ENCODE data around the gene PDZD4.

PDZD4 gene

DNA sequence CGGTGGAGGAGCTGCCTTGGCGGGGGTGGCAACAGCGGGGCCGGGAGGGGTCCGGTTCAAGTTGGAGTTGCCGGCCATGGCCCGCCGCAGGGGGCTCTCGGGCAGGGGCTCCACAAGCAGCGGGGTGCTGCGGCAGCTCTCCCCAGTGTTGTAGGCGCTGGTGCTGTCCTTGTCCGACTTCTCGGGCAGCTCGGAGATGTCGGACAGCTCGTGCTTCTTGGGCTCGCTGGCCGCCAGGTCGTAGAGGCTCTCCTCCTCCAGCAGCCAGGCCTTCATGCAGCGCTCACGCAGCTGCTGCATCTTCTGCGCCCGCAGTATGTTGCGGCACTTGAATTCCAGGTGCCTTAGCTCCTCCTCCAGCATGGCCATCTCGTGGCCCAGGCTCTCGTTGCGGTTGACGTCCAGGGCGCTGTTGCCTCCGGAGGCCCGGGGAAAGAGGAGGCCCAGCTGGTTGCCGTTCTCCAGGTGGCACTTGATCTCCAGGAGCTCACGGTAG, 26.2 kb downstream of the PDZD4 start:
- no peak for DNase-seq

DNA sequence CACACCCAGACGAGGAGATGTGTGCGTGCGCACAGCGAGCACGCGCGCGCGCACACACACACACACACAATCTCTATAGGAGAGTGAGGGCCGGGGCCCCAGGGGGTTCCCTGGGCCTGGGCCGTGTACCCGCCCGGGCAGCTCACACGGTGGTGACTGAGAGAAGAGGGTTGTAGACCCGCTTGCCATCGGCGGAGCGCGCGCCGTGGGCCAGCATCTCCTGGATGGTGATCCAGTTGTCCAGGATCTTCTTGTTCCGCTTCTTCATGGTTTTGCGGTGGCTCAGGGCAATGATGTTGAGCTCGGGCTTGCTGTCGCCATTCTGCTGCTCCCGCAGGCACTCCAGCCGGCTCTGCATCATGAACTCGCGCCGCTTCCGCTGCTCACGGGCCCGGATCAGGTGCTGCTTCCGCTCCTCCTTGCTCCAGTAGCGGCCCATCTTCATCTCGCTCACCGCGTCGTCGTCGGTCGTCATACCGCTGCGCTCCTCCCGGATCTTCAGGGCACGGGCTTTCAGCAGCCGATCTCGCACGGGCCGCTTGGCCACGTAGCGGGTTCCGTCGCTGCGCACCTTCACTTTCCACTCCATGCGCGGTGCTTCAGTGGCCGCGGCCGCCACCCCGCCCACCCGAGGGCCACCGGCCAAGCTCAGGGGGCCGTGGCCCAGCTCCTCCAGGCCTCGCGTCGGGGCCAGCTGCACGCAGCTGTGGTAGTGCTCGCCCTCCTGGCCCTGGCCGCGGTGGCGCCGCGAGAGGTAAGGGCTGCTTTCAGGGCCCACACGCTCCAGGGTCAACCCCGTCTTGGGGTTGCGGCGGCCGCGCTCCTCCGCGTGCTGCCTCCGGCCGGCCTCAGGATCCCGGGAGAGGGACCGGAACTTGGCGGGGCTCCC, 26.9 kb downstream of the PDZD4 start:
- DNase-seq: no peak

DNA sequence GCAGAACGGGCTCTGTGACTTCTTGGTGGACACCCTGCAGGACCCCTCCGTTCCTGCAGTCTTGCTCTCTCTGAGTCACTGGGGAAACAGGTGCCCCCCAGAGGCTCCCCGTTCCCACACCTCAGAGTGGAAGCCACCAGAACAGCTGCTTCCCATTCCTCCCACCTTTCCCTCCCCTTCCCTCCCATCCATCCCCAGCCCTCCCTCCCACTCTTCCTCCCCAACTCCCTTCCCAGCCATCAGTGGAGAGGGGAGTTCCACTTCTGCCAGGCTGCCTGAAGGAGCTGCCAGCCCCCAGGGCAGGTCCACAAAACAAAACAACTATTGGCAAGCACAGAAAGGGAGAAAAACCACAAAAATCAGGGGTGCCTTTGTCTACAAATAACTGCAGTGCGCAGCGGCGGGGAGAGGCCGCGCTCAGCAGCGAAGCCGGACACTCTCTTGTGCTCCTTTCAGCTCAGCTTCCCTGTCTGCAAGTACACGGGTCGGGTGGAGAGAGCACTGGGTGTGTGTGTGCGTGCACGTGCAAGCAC, 27.8 kb downstream of the PDZD4 start:
- no peak for DNase-seq

DNA sequence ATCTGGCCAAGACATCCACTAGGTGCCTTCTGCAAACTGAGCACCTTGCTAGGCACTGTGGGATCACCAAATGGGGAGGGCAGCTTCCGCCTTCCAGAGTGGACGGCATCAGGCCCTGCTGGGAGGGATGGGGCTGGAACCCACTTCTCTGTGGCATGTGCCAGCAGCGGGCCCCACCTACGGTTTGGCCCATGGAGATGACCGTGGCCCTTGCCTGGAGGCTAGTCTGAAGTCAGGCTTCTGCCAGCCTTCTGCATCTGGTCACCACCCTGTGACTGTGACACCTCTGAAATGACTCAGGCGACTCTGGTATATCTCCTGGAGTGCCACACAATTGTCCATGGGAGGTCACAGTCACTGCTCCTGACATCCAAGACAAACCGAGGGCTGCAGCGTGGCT, 28.7 kb downstream of the PDZD4 start:
- no peak for DNase-seq

- DNase-seq: no peak
These were observed 29.6 kb downstream of the PDZD4 start for GRCh38 chrX:153800746-153801145.

GRCh38 chrX:153800177-153800722, 30.1 kb downstream of the PDZD4 start:
- no peak for DNase-seq

DNA sequence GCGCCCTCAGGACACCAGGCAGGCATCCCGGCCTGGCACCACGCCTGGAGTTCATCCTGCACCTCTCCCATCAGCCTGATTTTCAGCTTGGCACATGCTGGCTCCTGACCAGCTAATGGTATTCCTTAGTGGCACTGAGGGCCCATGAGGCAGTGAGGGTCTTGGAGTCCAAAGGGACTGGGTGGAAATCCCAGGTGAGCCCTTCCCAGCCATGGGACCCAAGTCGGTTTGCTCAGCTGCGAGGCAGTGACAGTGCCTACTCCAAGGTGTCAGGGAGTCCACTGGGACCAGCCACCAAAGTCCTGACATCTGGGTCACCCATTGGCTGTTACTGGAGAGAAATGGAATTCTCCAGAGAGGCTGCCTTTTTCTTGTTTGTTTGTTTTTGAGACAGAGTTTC, 31.0 kb downstream of the PDZD4 start:
- DNase-seq: no peak

DNA sequence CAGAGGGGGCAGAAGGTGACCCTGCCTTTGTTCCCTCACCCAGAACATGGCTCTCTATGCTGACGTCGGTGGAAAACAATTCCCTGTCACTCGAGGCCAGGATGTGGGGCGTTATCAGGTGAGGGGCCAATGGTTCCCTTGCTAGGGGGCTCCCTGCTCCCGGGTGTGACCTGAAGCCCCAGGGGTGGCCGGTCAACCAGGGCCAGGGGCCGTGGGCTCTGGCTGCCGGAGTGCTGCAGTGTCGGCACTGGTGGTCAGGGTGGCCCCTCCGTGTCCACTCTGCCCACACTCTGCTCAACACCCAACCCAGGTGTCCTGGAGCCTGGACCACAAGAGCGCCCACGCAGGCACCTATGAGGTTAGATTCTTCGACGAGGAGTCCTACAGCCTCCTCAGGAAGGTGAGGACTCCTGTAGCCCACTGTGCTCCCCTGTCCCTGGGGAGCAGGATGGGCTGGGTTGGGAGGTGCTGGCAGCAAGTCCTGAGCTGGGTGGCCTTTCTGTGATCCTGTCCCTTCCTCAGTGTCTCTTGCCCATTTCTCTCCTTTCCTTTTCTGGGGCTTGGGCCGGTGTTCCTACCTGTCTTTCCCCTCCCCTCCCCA, 32.8 kb downstream of the PDZD4 start:
- DNase-seq: no peak

DNA sequence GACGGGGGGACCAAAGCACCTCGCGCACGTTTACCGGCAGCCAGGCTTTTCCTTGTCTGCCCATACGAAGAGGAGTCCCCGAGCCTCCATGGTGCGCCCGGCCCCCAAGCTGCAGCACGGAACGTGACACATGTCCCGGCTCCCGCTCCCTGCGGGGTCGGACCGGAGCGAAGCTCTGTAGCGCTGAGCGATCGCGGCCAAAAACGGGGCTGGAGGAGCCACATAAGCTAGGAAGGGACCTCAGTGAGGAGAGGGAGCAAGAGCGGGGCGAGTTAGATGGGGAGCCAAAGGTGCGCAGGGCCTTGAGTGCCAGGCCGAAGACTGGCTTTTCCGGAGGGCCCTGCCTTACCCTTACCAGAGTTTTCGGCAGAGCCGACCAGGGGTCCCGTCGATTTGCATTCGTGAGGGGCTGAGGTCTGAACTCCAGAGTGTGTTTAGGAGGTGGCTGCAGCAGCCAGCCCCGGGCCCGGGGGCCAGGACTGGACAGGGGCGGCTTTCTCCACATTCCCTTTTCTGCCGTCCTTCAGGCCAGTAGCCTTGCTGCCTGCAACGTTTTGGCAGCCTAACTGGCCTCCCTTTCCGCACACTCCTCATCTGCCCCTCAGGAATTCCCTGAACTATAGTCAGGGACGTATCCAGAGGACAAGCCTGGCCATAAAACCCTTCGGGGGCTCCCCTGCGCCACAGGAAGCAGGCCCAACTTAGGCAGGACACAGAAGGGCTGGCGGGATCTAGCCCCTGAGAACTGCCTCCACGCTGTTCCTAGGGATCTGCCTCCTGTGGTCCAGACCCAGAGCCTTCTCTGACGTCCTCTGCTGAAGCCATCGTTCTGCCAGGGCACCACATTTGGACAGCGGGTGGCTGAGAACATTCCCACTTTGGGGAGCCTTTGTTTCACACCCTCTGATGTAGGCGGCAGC, 35.2 kb downstream of the PDZD4 start:
- no peak for DNase-seq

DNA sequence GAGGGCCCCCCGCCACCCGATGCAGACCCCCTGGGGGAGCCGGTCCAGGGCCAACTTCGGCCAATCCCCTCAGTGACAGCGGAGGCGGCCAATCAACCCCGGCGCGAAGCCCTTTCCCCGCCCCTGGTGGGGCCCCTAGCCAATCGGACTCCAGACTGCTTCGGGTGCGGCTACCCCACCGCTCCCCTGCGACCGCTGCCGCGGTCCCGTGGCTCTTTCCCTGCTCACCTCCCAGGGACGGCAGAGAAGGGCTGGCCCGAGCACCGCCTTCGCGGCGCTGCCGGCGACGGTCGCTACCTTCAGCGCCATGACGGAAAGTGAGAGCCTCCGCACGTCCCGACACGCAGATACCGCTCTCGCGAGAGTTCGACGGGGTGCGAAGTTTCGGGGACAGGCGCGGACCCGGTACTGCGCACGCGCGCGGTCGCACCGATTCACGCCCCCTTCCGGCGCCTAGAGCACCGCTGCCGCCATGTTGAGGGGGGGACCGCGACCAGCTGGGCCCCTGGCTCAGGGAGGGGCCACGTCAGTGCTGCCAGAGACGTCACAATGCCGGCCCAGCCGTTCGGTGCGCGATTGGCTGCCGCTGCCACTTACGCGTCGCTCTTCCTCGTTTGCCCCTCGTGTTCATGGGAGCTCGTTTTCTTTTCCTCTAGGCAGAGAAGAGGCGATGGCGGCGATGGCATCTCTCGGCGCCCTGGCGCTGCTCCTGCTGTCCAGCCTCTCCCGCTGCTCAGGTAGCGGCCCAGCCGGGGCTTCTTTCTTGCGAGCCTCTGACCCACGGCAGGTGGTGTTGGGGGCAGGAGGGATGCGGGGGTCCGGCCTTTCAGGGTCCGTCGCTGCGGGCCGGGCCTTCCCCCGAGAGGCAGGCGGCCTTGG, 36.1 kb downstream of the PDZD4 start, which contains the start of the genes IDH3G and SSR4:
IDH3G (minus strand) TSS at position 358 of the 879 bp plus-strand sequence; CDS start at position 309, 49 bp downstream.
SSR4 (plus strand) TSS at position 651 of the 879 bp plus-strand sequence; CDS start at position 671, 20 bp downstream.
- DNase-seq: peak; percentile 85

- DNase-seq: no peak
These were observed 37.1 kb downstream of the PDZD4 start for GRCh38 chrX:153793291-153793690.

DNA sequence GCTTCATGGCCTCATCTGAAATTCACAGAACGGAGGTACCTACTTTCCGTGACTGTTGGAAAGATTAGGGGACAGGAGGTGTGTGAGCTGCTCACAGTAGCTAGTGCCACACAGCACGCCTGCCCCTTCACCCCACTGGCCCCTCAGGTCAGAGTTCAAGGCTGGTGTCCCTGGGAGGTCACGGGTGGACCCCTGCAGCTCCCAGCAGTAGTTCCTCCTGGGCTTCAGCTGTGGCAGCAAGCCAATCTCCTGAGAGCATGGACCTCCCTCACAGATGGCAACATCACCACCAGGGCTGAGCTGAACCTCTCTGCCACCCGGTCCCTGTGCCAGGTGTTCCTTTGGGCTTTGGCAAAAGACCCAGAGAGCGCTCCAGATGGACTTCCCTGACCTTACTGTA, 38.0 kb downstream of the PDZD4 start:
- no peak for DNase-seq

DNA sequence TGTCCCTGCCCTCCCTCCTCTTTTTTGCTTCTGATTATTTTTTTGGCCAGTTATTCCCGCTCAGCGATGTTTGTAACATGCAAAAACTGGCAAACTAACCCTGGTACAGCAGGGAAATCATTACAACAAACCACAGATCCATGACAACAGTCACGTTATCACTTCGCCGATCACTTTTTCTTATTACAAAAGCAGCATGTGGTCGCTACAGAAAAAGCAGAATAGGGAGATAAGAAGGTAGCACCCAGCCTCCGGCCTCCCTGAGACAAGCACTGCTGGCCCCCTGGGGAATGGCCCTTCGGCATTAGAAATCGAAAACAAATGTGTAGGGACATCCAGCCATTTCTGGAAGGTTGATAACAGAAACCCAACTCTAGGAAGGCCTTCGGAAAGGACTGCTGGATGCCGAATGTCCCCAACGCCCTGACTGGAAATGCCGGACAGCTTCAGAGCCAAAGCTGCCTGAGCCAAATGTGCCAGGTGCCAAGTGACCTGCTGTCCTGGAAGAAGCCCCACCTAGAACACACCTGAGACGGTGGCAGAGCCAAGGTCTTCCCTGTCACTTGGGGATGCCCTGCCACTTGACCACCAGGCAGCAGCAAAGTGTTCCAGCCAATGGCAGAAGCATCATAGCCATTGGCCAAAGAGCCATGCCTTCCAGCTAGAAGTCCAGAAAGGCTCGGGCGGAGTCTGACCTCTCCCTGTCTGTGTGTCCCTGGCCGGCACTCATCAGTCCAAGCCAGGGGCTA, 39.1 kb downstream of the PDZD4 start:
- DNase-seq: no peak

DNA sequence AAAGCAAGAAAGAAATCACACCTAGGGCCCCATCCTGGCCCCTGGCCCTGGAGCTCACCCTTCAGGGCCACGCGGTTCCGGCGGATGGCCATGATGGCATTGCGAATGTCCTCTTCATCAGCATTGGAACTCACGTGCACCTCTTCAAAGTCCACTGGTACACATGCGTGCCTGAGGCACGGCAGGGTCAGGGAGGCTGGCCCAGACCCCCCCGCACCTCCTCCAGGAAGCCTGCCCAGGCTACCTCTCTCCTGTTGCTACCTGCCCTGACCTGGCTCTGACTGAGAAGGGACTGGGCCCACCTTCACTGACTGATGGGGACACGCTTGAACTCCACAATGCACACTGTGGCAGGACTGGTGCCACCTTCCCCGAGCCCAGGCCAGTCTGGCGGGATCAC, 40.7 kb downstream of the PDZD4 start:
- no peak for DNase-seq

DNA sequence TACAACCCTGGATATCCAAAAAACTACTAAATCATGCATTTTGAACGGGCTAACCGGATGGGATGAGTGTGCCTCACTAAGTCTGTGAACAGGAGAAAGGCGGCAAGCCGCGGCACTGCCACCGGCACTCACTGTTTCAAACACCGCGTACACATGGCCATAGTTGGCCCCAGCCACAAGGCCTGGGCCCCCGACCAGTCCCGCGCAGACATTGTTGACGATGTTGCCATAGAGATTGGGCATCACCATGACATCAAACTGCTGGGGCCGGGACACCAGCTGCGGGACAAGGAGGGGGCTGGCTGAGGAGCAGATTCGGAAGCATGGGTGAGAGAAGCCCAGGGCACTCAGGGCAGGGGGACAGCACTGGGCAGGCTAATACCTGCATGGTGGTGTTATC, 43.7 kb downstream of the PDZD4 start:
- DNase-seq: no peak

DNA sequence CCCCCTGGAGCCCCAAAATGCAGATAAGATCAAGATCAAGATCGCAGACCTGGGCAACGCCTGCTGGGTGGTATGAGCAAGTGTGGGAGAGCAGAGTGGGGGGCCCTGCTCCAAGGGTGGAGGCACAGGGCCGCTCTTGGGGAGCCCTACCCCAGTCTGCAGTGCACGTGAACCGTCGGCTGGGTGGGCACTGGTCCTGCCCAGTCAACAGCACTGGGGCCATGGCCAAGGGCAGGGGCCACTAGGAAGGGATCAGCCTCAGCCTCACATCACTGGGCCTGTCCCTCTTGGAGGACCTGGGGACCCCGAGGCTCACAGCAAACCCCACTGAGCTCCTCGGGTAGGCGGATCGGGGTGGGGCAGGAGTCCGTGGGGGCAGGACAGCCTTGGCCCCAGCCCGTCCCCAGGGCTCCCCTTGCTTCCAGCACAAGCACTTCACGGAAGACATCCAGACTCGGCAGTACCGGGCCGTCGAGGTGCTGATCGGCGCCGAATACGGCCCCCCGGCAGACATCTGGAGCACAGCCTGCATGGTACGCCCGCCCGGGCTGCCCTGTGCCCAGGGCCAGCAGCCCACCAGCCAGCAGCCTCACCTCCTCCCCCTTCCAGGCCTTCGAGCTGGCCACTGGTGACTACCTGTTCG, 45.9 kb downstream of the PDZD4 start:
- no peak for DNase-seq

DNA sequence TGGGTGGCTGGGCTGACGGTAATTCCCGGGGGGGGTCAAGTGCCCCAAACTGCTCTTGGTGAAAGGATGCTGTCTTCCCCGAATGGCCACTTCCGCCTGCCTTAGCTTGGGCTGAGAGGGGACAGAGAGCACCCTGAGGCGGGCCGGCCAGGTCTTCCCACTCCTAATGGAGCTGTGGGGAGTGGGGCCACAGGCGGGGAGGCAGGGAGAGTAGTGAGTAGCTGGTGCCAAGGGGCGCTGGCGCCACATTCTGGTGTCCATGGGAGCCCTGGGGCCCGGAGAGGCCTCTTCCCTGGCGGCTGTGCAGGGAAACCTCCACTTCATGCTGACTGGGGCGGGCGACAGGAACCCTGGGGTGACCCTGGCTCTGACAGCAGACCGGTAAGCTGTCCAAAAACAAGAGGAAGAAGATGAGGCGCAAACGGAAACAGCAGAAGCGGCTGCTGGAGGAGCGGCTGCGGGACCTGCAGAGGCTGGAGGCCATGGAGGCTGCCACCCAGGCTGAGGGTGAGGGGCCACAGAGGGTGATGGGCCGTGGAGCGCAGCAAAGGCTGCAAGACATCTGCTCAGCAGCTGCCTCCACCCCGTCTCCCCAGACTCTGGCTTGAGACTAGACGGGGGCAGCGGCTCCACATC, 46.8 kb downstream of the PDZD4 start:
- no peak for DNase-seq

GRCh38 chrX:153782871-153783270, 47.5 kb downstream of the PDZD4 start:
- no peak for DNase-seq

- DNase-seq: no peak
These were observed 48.0 kb downstream of the PDZD4 start for GRCh38 chrX:153782313-153782712.
